Esophagus squamous epithelium (tissue), 5 donors: Measurements from ENCODE around the gene METTL23. TPM values are rescaled to one million over a fixed set of nuclear protein-coding genes. Genes with fewer than 3 reads are reported as not detected.

Source experiments
- DNase-seq: peaks from one replicate; lab custom pipeline; 2025; lab: John Stamatoyannopoulos, UW
- H3K27ac ChIP-seq, 4 donors: fragments of 200-600 bp; sonication (generic); one replicate each; pipeline ENCODE4 v1.5.1; 2016 to 2019; ENCODE audit warnings: mild to moderate bottlenecking in 1 of 4
- H3K27me3 ChIP-seq, 4 donors: fragments of 200-600 bp; sonication (generic); 1 replicate in 3 of 4; 2 replicates in 1 of 4; pipeline versions ENCODE4 v1.5.1 to v1.6.0; 2017 to 2021; ENCODE audit warnings: antibody characterized with exemption in 1 of 4
- H3K36me3 ChIP-seq, 3 donors: fragments of 200-600 bp; sonication (generic); one replicate each; pipeline ENCODE4 v1.5.1; 2016 to 2019
- H3K4me1 ChIP-seq, 3 donors: fragments of 200-600 bp; sonication (generic); one replicate each; pipeline ENCODE4 v1.5.1; 2017 to 2019
- H3K4me3 ChIP-seq, 4 donors: fragments of 200-600 bp; sonication (generic); 1 replicate in 3 of 4; 2 replicates in 1 of 4; pipeline ENCODE4 v1.5.1; 2016 to 2019; ENCODE audit warnings: mild to moderate bottlenecking in 2 of 4, moderate library complexity in 1 of 4
- H3K9me3 ChIP-seq, 3 donors: fragments of 200-600 bp; sonication (generic); one replicate each; pipeline ENCODE4 v1.5.1; 2016 to 2019
- POLR2A ChIP-seq, 4 donors: fragments of 450-650 bp; IDR thresholded peaks; one replicate each; pipeline ENCODE4 v1.6.1; 2017; ENCODE audit warnings: antibody characterized with exemption in 4 of 4, mild to moderate bottlenecking in 4 of 4, moderate library complexity in 3 of 4
- WGBS, 2 donors: methylation state at CpG; one replicate each; pipeline ENCODE4 v1.1.5; 2018; 5-methylcytosine and 5-hydroxymethylcytosine counted together
- intact Hi-C: fragments of 100-400 bp; cut with DNase I; formaldehyde crosslinking; loops from one replicate; pipeline ENCODE4 v1.15.0; 2022
- total RNA-seq, 4 donors: library from RNA; depleted of rRNA; stranded (reverse); fragments of >200 nt; gene quantifications; one replicate each; pipeline ENCODE4 v1.1.0, GENCODE V29; 2016
- TF ChIP-seq, protein P1 (sequence below), 6 experiments: fragments of 450-650 bp in 4 of 6; fragments of 200-600 bp in 2 of 6; sonication (generic) in 2 of 6; IDR thresholded peaks; one replicate each; pipeline ENCODE4 v1.5.1; 2016 to 2019; ENCODE audit warnings: antibody characterized with exemption in 6 of 6, mild to moderate bottlenecking in 4 of 6, moderate library complexity in 4 of 6
- donor health status: DM: yes; HTN: yes; CAD: no.

Gene METTL23
- total RNA-seq, 4 donors from 2014 or later: 14.6 to 33.0 (median 24.7) TPM

DNA sequence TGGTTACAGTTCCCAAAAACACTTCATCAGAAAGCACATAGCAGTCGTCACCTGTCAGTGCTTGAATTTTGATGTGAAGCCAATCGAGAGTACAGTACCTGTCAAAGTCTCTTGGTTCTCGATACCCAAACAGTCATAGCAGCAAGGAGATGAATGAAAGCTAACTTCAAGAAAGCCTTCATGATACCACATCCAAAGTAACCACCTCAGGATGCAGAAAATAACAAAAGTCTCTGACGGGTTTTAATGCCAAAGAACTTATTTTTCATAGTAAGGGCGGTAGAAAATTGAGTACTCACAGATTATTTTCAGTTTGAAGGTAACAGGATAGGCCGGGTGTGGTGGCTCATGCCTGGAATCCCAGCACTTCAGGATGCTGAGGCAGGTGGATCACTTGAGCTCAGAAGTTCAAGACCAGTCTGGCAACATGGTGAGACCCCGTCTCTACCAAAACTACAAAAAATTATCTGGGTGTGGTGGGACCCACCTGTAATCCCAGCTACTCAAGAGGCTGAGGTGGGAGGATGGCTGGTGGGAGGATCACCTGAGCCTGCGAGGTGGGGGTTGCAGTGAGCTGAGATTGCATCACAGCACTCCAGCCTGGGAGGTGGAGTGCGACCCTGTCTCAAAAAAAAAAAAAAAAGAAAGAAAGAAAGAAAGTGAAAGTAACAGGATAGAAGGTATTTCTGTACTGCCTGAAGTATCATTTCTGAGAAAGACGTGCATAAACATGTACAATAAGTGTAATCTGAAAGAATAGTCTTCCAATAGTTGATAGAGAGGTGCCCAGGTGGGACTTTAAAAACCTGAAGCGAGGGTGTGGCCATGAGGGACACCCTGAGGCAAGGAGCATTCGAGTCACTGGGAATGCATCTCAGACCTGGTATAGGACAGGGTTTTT lies 26.7 kb downstream of the METTL23 start:
- DNase-seq: no peak
- Histone ChIP-seq H3K27ac (peak overlapping the region; percentile 56 to 75 (median 72)), H3K4me3 (peak overlapping the region in 3 of 4 donors; percentile 13 to 42 (median 13)), H3K36me3 (peaks cover 0 to 69% (median 6%) of the 10 kb centered on the region in 3 donors), H3K27me3 (no peaks in the 10 kb centered on the region), H3K9me3 (no peaks in the 10 kb centered on the region), H3K4me1 (peaks cover 0 to 25% (median 6%) of the 10 kb centered on the region in 3 donors)
- 31 to 40% methylated on average over 12 of the region's 12 CpGs for WGBS, 2 donors
- intact Hi-C loops: no loop called here
- no peak for TF ChIP-seq POLR2A (IDR thresholded peaks at IDR 0.05)
- TF ChIP-seq, protein P1, sequence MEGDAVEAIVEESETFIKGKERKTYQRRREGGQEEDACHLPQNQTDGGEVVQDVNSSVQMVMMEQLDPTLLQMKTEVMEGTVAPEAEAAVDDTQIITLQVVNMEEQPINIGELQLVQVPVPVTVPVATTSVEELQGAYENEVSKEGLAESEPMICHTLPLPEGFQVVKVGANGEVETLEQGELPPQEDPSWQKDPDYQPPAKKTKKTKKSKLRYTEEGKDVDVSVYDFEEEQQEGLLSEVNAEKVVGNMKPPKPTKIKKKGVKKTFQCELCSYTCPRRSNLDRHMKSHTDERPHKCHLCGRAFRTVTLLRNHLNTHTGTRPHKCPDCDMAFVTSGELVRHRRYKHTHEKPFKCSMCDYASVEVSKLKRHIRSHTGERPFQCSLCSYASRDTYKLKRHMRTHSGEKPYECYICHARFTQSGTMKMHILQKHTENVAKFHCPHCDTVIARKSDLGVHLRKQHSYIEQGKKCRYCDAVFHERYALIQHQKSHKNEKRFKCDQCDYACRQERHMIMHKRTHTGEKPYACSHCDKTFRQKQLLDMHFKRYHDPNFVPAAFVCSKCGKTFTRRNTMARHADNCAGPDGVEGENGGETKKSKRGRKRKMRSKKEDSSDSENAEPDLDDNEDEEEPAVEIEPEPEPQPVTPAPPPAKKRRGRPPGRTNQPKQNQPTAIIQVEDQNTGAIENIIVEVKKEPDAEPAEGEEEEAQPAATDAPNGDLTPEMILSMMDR (IDR thresholded peaks at IDR 0.05): no peak

DNA sequence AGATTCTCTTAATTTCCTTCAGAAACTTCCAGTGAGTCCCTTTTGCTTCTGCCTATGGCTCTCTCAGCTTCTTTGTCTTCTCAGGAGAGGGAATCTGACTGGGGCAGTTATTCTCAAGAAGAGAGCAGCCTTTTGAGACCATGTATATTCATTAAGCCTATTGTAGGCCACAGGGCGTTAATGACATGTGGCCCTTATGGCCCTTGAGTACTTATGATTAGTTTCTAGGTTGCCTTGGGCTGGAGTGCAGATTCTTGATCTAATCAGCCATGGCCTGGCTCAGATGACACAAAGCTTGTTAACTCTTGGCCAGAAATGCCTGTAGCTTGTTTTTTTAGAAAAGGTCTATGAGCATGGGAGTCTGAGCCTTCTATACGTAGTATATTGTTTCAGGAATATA lies 28.6 kb downstream of the METTL23 start:
- Histone ChIP-seq H3K4me3 (no peak overlapping the region), H3K9me3 (no peaks in the 10 kb centered on the region), H3K36me3 (peaks cover 0 to 68% (median 6%) of the 10 kb centered on the region in 3 donors), H3K4me1 (peaks cover 0 to 25% (median 6%) of the 10 kb centered on the region in 3 donors), H3K27me3 (no peaks in the 10 kb centered on the region), H3K27ac (no peak overlapping the region)
- intact Hi-C loops: no loop called here
- no peak for DNase-seq
- 88 to 100% methylated on average over 2 of the region's 2 CpGs for WGBS, 2 donors
- TF ChIP-seq, protein P1 (IDR thresholded peaks at IDR 0.05): no peak
- TF ChIP-seq POLR2A (IDR thresholded peaks at IDR 0.05): no peak

DNA sequence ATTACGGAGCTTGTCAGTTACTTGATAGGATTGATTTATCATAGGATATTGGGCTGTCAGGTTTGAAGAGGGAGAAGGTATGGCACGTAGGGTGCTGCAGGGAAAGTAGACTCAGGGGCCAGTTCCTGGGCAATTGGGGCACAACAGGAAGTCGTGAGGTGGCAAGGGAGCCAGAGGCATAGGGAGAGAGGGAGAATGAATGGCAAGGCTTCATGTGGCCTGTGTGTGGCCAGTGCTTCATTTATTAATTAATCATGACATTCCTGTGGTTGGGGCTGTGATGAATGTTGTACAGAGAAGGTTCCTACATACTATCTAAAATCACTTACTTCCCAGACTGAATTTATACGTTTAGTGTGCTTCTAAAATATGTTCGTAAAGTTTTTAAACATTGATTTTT lies 30.6 kb downstream of the METTL23 start:
- TF ChIP-seq, protein P1 (IDR thresholded peaks at IDR 0.05): no peak
- TF ChIP-seq POLR2A (IDR thresholded peaks at IDR 0.05): no peak
- 91 to 96% methylated on average over 5 of the region's 5 CpGs for WGBS, 2 donors
- no peaks in the 10 kb centered on the region for H3K9me3 ChIP-seq
- intact Hi-C loops: no loop called here
- peaks cover 0 to 25% (median 6%) of the 10 kb centered on the region in 3 donors for H3K4me1 ChIP-seq
- H3K4me3 ChIP-seq: no peak overlapping the region
- peaks cover 0 to 66% (median 6%) of the 10 kb centered on the region in 3 donors for H3K36me3 ChIP-seq
- no peaks in the 10 kb centered on the region for H3K27me3 ChIP-seq
- DNase-seq: no peak
- no peak overlapping the region for H3K27ac ChIP-seq

DNA sequence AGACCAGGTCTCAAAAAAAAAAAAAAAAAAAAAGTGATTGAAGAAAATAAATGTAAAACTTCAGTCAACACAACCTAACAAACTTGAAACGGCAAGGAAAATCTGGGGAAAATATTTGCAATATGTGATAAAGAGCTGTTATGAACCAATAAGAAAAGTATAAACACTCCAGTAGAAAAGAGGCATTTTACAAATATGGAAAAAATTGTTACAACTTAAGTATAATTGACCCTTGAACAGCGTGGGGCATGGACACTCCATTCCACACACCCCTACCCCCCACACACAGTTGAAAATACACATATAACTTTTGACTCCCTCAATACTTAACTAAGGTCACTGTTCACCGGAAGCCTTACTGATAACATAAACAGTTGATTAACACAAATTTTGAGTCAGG lies 31.9 kb downstream of the METTL23 start:
- H3K4me1 ChIP-seq: peaks cover 0 to 12% (median 6%) of the 10 kb centered on the region in 3 donors
- intact Hi-C loops: no loop called here
- WGBS, 2 donors: 95 to 97% methylated on average over 3 of the region's 3 CpGs
- peaks cover 0 to 66% (median 6%) of the 10 kb centered on the region in 3 donors for H3K36me3 ChIP-seq
- H3K27ac ChIP-seq: no peak overlapping the region
- H3K4me3 ChIP-seq: no peak overlapping the region
- no peaks in the 10 kb centered on the region for H3K27me3 ChIP-seq
- no peak for DNase-seq
- no peaks in the 10 kb centered on the region for H3K9me3 ChIP-seq
- TF ChIP-seq, protein P1 (IDR thresholded peaks at IDR 0.05): no peak
- TF ChIP-seq POLR2A (IDR thresholded peaks at IDR 0.05): no peak
